COLO829 (cell line): ENCODE measurements around the gene UBE2D4.
"Not testable (repeated sequence)": the region's sequence is repeated elsewhere in the genome, so short reads cannot be mapped to it uniquely, and the experiment has no call there.

Source experiments
- DNase-seq: peaks from one replicate; pipeline ENCODE4 v3.0.0; 2012; ENCODE audit warnings: low spot score

UBE2D4 gene

DNA sequence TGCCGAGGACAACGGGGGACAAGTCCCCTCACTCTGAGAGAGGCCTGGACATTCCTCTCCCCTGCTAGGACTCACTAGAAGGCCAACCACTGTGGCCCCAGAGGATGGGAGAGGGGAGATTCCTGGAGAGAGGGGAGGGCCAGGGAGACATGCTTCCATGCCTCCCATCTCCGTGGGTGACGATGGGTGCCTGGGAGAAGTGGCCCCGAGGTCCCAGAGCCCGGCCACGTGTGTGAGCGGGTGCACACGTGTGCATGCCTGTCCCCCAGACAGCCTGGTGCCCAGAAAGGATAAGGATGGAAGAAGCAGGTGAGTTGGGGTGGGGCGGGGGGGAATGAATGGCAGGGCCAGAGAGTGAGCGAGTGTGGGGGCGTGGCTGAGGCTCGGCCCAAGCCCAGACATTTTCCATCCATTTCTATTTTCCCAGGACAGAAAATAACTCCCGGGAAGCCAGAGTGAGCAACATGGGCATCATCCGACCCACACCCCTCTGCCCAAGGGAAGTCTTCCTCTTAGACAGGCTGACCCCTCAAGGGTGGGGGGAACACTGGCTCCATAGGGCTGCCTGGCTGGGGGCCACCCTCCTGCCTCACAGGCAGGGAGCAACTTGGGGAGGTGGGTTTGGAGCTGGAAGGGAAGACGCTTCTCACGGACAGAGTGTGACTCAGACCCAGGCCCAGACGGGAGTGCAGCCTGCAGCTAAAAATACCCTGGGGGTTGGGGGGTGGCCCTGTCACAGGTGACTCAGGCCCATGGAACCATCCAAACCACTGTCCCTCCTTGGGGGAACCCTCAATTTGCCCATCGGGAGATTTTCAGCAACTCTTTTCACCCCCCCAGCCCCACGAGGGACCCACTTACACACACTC is 42.2 kb downstream of the UBE2D4 start:
- DNase-seq, result not testable (repeated sequence)

DNA sequence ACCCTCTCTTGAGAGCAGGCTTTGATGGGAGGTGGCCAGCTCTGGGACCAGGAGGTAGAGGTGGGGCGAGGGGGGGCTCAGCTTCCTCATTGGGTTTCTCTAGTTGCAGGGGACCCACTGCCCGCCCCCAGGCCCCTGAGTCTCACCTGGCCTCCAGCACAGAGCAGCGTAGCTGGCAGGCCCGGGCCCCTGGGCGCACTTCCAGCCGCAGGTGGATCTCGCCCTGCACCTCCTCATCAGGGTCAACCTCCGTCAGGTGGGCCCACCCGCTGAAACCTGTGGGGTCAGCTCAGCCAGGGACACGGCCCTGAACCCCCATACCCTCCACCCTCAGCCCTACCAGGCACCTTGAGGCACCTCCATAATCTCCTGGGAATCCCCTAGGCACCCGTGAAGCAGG is 43.4 kb downstream of the UBE2D4 start:
- DNase-seq, result not testable (repeated sequence)

GRCh38 chr7:43970698-43971097 is 44.5 kb downstream of the UBE2D4 start:
- not testable (repeated sequence) for DNase-seq

GRCh38 chr7:43974033-43974573 is 47.9 kb downstream of the UBE2D4 start:
- not testable (repeated sequence) for DNase-seq

- DNase-seq, result not testable (repeated sequence)
Measured at GRCh38 chr7:43974725-43975482, 48.7 kb downstream of the UBE2D4 start.

GRCh38 chr7:43977525-43977924 is 51.3 kb downstream of the UBE2D4 start:
- DNase-seq, result no peak

DNA sequence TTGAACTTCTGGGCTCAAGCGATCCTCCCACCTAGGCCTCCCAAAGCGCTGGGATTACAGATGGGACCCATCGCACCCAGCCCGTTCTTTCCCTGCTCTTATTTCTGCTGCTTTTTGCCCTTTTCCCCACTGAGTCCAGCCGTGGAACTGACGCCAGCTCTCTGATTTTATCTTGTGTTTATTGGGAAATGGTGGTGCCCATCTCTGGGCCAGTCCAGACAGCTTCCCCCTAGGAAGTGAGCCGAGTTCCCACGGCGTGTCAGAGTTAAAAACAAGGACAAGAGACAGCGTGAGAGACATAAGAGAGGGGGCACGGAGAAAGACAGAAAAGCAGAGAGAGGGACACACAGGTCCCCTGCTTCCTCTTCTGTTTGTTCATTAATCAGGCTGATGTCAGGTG is 51.9 kb downstream of the UBE2D4 start:
- DNase-seq, result not testable (repeated sequence)

DNA sequence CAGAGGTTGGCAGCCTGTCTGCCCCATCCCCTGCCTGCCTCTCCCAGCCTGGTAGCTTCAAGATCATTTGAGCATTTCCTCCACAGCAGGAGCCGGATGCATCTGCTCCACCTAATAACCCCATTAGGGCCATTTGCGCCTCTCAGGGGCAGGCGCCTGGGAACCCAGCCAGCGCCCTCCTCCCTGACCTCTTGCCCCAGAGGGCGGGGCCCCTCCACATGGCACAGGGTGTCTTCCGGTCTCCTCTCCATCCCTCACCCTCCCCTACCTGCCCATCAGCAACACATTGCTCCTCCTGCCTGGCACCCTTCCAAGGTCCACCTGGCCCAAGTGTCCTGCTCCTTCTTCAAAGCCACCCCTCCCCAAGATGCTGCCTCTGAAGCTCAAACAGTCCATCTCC is 56.6 kb downstream of the UBE2D4 start:
- DNase-seq, result not testable (repeated sequence)

DNA sequence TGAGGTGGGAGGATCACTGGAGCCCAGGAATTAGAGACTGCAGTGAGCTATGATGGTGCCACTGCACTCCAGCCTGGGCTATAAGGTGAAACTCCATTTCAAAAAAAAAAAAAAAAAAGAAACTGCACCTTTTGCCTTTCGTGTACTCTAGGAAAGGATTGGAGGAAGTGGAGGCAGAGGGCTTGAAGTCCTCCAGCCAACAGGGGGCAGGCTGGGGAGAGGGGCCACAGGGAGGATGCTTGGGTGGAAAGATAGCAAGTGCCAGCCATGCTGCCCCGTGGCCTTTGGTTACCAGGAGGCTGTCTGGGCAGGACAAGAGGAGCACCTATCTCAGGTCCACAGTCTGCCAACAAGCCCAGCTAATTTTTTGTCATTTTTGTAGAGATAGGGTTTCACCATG is 57.5 kb downstream of the UBE2D4 start:
- not testable (repeated sequence) for DNase-seq

DNA sequence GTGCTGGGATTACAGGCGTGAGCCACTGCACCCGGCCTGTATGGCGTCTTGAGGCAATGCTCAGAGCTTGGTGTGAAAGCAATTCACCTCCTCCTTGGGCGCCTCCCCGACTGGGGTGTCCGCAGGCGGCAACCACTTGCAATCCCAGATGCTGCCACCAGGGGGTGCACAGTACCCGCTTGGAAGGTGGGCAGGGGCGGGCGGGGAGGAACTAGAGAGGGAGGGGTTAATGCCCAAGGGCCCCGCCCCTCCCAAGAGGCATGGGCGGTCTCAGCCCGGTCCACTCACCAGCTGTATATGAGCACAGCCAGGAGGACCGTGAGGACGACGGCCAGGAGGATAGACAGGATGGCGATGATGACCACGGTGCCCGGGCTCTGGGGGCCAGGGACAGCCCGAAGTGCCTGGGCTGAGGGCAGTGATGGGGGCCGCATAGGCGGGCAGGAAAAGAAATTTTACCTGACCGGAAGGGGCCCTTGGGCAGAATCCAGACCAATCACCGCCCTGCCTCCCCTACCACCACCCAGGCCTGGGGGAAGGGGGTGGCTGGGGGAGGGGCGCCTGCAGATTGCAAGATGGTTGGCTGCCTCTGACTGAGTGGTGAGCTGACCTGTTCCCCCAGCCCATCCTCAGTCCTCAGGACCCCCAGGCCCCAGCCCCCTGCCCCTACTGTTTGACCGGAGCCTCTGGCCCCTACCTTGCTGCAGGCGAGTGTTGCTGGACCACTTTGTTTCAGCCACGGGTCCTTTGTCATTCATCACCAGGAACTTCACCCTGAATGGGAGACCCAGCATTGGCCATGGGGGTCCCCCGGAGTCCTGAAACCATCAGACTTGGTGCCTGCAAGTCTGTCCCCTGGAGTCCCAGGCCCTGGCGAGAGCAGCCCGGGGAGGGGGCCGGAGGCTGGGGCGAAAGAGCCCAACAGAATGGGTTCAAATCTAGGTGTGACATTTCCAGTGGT is 59.9 kb downstream of the UBE2D4 start:
- DNase-seq, result peak; percentile 30

DNA sequence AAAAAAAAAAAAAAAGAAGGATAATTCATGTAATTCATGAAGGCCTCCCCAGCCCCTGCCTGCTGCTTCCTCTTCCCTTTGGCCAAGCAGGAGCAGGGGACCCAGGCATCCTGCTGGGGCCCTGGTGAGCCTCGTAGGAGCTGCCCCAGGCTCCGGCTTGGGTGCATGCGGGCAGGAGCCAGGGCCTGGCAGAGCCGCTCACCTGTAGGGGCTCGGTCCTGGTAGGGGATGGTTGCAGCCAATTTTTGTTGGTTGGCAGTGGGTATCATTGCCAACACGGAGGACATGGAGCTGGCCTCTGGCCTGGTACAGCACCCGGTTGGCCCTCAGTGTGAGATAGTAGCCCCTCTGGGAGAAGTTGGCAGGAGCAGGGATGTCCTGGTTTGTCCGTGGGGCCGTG is 61.2 kb downstream of the UBE2D4 start:
- DNase-seq, result not testable (repeated sequence)

GRCh38 chr7:43990011-43990585 is 63.9 kb downstream of the UBE2D4 start:
- not testable (repeated sequence) for DNase-seq

DNA sequence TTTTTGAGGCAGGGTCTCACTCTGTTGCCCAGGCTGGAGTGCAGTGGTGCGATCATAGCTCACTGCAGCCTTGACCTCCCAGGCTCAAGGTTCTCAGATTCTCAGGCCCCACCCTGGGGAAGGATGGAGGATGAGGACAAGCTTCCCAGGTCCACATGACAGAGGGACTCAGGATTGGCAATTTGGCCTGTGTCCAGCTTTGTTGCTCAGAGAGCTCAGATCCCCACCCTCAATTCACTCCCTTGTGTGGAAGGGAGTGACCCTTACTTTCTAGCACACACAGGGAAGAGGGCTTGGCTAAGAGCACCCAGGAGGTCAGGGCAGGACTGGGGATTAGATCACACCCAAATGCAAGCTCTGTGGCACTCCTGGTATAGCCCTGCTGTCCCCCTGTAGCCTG is 64.6 kb downstream of the UBE2D4 start:
- not testable (repeated sequence) for DNase-seq

DNA sequence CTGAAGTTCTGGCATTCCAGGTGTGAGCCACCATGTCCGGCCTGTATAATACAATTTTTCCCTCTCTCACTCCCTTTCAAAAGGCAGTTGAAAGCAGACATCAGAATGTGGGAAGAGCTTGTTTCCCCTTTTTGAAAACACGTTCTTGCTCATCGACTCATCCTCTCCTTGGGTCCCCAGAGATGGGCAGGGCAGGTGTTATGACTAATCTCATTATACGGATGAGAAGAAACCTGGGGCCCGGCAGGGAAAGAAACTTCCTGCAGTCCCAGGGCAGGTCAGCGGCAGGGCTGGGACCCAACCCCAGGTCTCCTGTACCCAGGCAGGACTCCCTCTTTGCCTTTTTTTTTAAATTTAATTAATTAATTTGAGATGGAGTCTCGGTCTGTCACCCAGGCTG is 66.7 kb downstream of the UBE2D4 start:
- DNase-seq, result not testable (repeated sequence)

DNA sequence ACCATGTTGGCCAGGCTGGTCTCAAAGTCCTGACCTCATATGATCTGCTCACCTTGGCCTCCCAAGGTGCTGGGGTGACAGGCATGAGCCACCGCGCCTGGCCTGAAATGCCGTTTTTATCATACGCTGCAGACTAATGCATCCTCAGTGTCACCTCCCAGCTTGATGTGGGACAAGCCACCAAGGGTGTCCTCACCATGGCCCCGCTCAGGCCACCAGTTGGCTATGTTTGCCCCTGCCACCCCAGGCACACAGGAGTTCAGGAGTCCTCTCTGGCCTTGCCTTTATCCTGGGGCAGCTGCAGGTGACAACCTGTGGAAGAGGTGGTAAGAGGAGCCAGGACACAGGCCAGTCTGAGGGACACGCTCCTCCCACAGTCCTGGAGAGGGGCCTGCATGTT is 68.4 kb downstream of the UBE2D4 start:
- not testable (repeated sequence) for DNase-seq

- DNase-seq, result not testable (repeated sequence)
Measured at GRCh38 chr7:43997532-43997931, 71.3 kb downstream of the UBE2D4 start, which contains the start of gene SPDYE1. Gene SPDYE1 (plus strand): TSS chr7:43997897. CDS start chr7:43999950, 2,053 bp downstream.
